IPS-15b (cell line): ENCODE data around the gene GOLGA6B.
A peak's percentile ranks its signal among the peaks of the same experiment; 100 is the strongest.
"Not testable (repeated sequence)": the region's sequence is repeated elsewhere in the genome, so short reads cannot be mapped to it uniquely, and the experiment has no call there.

Experiments
- H3K27me3 ChIP-seq: one replicate; pipeline ENCODE4 v1.6.1; 2013; ENCODE audit warnings: low read length; ENCODE audit not compliant: control insufficient read depth, insufficient read depth
- H3K36me3 ChIP-seq: one replicate; pipeline ENCODE4 v1.6.1; 2013; ENCODE audit warnings: low read length; ENCODE audit not compliant: control insufficient read depth, insufficient read depth
- H3K4me1 ChIP-seq: one replicate; pipeline ENCODE4 v1.6.1; 2013; ENCODE audit warnings: mild to moderate bottlenecking, low read length; ENCODE audit not compliant: control insufficient read depth, insufficient read depth
- H3K4me3 ChIP-seq: one replicate; pipeline ENCODE4 v1.5.1; 2013; ENCODE audit warnings: low read depth, low read length
- H3K9ac ChIP-seq: one replicate; pipeline ENCODE4 v1.6.1; 2013; ENCODE audit warnings: low read depth, mild to moderate bottlenecking, low read length
- H3K9me3 ChIP-seq: one replicate; pipeline ENCODE4 v1.6.1; 2013; ENCODE audit warnings: mild to moderate bottlenecking, low read length; ENCODE audit not compliant: control insufficient read depth, insufficient read depth

GOLGA6B gene

DNA sequence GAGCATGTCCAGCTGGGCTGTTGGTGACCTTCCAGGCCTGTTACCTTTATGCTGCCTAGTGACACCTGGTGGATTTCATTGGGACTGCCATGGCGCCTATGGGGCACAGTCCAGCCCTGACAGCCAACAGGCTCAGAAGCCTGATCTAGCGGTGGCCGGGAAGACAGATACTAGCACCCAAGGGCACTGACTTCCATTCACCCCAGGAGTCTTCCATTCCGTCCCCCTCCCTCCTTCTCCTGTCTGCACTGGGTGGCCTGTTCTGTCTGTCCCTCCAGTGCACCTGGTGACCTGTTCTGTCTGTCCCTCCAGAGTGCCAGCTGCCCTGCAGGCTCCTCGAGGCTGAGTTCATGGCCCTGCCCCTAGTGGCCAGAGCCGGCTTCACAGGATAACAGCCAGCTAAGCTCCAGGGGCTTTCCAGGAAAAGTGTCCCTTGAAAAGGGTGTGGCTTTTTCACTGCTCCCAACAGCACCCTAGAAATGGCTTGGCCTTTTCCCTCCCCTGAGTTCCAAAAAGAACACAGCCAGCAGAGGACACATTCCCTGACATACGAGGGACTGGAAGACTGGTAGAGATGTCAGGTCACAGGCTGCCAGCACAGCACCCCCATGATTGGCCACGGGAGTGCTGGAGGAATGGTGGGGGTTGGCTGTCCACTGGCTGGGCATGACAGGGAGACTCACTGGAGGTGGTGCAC lies 16.3 kb downstream of the GOLGA6B start:
- not testable (repeated sequence) for H3K4me1 ChIP-seq, H3K9ac ChIP-seq, H3K9me3 ChIP-seq, H3K27me3 ChIP-seq, H3K36me3 ChIP-seq
- peak overlapping the region; percentile 62 for H3K4me3 ChIP-seq

DNA sequence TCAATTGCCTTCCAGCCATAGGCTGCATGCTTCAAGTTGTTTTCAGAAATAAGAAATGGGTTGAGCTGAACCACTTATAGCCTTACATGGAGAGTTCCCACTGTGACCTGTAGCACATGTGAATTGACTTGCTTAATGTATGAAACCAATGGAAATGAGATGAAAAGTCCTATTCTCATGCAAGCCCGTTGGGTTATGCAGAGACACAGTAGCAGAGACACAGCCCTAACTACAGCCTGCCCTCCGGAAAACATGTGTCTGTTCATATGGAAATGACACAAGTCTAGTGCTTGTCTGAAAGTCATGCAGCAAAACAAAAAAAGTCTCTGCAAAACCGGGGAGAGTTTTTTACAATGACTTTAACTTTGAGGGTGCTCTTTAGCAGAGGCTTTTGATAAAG lies 17.0 kb downstream of the GOLGA6B start:
- Histone ChIP-seq H3K27me3 (no peaks in the 10 kb centered on the region), H3K9me3 (no peaks in the 10 kb centered on the region), H3K4me3 (no peak overlapping the region), H3K4me1 (peaks cover 10% of the 10 kb centered on the region), H3K9ac (no peak overlapping the region), H3K36me3 (no peaks in the 10 kb centered on the region)

DNA sequence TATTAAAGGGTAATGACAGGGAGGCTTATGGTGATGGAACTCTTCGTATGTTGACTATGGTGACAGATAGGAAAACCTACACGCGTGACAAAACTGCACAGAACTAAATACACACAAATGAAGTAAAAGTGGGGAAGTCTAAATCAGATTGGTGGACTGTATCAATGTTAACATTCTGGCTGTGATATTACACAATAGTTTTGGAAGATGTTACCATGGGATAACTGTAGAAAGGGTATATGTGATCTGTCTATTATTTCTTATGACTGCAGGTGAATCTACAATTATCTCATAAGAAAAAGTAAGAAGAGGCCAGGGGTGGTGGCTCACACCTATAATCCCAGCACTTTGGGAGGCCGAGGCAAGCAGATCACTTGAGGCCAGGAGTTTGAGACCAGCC lies 22.3 kb downstream of the GOLGA6B start:
- Histone ChIP-seq H3K36me3 (no peaks in the 10 kb centered on the region), H3K4me3 (no peak overlapping the region), H3K4me1 (peaks cover under 1% of the 10 kb centered on the region), H3K9me3 (no peaks in the 10 kb centered on the region), H3K27me3 (no peaks in the 10 kb centered on the region), H3K9ac (no peak overlapping the region)

DNA sequence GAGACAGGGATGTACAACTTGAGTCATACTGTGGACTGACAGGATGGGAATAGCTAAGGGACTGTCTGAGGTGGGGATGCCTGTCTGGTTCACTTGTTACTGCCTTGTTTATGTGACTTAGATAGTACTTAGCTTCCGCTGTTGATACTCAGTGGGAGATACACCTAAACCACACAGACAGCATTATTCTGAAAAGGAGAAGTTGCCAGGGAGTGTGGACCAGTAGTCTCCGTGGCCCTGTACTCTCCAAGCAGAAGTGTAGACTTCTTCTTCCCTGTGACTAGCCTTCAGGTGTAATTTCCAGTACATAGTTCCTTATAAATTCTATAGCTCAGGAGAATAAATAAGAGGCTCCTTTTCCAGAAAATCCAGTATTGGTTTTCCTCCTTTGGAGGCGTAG lies 26.4 kb downstream of the GOLGA6B start:
- H3K9ac ChIP-seq = no peak overlapping the region
- H3K27me3 ChIP-seq = no peaks in the 10 kb centered on the region
- H3K4me1 ChIP-seq = peaks cover 3% of the 10 kb centered on the region
- no peaks in the 10 kb centered on the region for H3K9me3 ChIP-seq
- H3K36me3 ChIP-seq = no peaks in the 10 kb centered on the region
- H3K4me3 ChIP-seq = no peak overlapping the region

DNA sequence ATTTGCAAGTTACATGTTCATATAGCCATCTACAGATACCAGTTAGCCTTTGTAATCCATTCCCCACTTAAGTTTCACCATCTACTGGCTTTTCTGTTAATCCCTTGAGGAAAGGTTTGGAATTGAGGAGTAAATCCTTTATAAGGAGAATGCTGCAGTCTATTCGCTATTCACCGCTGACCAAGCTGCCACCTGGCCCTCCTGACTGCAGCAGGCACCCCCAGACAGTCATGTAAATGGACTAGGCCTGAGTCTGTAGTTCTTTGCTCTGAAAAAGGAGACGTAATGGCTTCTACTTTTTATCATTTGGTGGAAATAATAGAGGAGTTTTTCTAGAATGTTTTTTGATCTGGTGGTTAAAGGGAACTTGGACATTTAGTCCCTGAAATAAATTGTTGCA lies 28.3 kb downstream of the GOLGA6B start:
- H3K36me3 ChIP-seq = no peaks in the 10 kb centered on the region
- peaks cover 3% of the 10 kb centered on the region for H3K4me1 ChIP-seq
- no peak overlapping the region for H3K9ac ChIP-seq
- H3K9me3 ChIP-seq = no peaks in the 10 kb centered on the region
- H3K27me3 ChIP-seq = no peaks in the 10 kb centered on the region
- H3K4me3 ChIP-seq = no peak overlapping the region

DNA sequence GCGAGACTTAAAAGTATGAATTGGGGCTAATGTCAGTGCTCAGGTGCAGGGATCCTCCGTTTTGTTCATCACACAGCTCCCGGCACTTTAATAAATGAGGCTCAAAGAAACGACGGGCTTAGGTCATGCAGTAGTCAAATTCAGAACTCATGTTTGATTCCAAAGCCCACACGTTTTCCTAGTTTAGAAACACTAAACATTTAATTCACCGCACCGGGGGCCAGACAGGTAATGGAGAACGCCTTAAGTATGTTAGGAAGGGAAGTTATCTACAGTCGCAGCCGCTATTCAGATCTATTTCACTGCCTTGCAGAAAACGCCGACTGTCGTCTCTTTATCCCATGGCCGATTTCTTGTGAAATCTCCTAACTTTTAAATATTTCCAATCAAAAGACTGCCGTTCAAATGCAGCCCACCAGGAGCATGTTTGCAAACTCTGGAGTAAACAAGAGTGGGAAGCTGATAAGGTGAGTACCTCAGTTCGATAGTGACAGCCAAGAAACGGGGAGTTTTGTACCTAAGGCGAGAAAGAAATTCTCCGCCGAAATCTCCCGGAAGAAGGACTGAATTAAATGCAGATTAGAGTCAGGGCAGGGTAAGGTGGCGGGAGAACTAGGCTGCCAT lies 30.9 kb downstream of the GOLGA6B start:
- no peaks in the 10 kb centered on the region for H3K9me3 ChIP-seq
- H3K36me3 ChIP-seq = no peaks in the 10 kb centered on the region
- H3K9ac ChIP-seq = peak overlapping the region; percentile 83
- H3K4me3 ChIP-seq = peak overlapping the region; percentile 98
- no peaks in the 10 kb centered on the region for H3K27me3 ChIP-seq
- peaks cover 3% of the 10 kb centered on the region for H3K4me1 ChIP-seq

DNA sequence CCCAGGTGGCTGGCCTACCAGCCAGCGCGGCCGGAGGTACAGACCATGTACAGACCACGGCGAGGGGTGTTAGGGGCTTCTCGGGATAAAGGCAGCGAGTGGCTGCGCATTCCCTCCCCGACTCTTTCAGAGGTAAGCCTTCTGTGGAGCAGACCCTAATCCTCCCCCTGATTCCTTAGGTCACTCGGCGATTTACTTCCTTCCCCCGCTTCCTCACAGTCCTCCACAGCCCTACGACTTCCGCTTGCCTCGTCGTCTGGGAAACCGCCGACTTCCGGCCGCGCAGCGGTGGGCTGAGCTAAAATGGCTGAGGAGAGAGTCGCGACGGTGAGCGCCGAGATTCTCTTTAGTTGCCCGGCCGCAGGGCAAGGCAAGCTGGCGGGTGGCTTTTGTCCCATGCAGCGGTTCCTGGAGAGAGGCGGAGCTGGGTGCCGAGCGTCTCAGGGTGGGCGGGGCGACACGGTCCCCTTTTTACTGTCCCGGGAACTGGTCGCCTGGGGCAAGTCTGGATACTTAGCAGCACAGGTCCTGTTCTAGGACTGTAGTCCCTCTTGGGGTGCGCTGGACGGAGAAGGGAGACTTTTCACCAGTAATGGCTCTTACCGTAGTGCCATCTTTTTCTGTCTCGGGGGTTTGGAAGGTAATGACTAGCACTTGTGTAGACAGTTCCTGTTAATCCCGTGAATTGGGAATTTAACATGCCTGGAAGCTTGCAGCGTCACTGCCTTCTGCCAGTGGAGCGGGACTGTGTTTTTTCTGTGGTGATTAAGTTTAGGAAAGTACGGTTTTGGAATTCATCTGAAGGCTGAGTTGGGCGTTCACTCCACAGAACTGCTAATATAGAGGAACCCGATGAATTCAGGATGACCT lies 31.7 kb downstream of the GOLGA6B start, which contains the start of the genes BBS4 and HIGD2B:
TSS of gene BBS4 (plus strand) at position 283 of the 870 bp plus-strand sequence. CDS start at position 304, 21 bp downstream.
TSS of gene HIGD2B (minus strand) at position 258 of the 870 bp plus-strand sequence. CDS start 9,808 bp downstream, outside the sequence.
- Histone ChIP-seq H3K4me1 (peaks cover 3% of the 10 kb centered on the region), H3K4me3 (peak within 1 kb of the TSS; percentile 98), H3K36me3 (no peaks in the 10 kb centered on the region), H3K9me3 (no peaks in the 10 kb centered on the region), H3K27me3 (no peaks in the 10 kb centered on the region), H3K9ac (peak within 1 kb of the TSS; percentile 83)

DNA sequence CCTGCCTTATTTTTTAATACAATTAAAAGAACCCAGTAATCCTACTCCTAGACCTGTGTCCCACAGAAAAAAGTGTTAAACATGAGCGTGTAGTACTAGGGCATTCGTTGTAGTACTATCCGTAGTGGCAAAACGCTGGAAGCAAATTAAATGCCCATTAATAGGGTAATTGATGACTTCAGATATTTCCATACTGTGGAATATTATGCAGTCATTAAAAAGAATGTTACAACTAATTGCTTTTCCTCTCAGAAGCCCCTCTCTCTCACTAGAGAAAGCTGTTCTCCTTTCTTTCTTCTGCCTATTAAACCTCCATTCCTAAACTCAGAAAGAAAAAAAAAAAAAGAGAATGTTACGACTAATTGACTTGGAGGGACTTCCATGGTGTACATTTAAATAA lies 34.2 kb downstream of the GOLGA6B start:
- H3K9ac ChIP-seq = no peak overlapping the region
- H3K4me3 ChIP-seq = no peak overlapping the region
- peaks cover 3% of the 10 kb centered on the region for H3K4me1 ChIP-seq
- no peaks in the 10 kb centered on the region for H3K27me3 ChIP-seq
- H3K36me3 ChIP-seq = no peaks in the 10 kb centered on the region
- H3K9me3 ChIP-seq = no peaks in the 10 kb centered on the region

DNA sequence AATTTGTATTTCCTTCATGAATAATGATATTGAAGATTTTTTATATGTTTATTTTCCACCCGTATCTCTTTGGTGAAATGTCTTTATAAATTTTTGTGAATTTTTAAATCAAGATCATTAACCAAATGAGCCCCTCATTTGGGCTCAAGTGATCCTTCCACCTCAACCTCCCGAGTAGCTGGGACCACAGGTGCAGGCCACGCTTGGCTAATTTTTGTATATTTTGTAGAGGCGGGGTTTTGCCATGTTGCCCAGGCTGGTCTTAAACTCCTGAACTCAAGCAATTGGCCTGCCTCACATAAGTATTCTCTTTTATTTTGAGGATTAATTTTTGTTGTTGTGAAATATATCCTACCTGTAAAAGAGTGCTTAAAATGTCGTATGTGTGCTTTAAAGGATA lies 36.4 kb downstream of the GOLGA6B start:
- no peak overlapping the region for H3K9ac ChIP-seq
- H3K4me3 ChIP-seq = no peak overlapping the region
- H3K27me3 ChIP-seq = no peaks in the 10 kb centered on the region
- H3K9me3 ChIP-seq = no peaks in the 10 kb centered on the region
- H3K36me3 ChIP-seq = no peaks in the 10 kb centered on the region
- H3K4me1 ChIP-seq = no peaks in the 10 kb centered on the region

DNA sequence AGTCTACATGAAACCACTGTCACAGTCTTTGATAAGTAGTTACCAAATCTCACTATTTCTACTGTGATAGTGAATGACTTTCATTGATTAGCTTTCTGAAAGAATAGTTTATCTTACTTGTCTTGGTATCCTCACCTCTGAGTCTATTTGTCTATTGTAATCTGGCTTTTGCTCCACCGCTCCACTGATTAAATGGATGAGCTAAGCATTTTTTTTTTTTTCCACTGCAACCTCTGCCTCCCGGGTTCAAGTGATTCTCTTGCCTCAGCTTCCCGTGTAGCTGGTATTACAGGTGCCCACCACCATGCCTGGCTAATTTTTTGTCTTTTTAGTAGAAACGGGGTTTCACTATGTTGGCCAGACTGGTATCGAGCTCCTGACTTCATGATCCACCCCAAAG lies 44.4 kb downstream of the GOLGA6B start:
- no peak overlapping the region for H3K9ac ChIP-seq
- H3K4me3 ChIP-seq = no peak overlapping the region
- H3K4me1 ChIP-seq = no peaks in the 10 kb centered on the region
- H3K36me3 ChIP-seq = no peaks in the 10 kb centered on the region
- no peaks in the 10 kb centered on the region for H3K9me3 ChIP-seq
- H3K27me3 ChIP-seq = no peaks in the 10 kb centered on the region

DNA sequence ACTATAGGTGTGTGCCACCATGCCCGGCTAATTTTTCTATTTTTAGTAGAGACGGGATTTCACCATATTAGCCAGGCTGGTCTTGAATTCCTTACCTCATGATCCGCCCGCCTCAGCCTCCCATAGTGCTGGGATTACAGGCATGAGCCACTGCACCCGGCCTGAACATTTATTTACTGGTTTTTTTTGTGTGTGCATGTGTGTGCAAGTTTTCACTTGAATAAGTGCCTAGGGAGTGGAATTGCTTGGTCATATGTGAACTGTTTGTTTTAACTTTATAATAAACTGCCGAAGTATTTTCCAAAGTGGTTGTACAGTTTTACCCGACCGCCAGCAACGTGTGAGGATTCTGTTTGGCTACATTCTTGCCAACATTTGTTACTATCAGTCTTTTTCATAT lies 45.6 kb downstream of the GOLGA6B start:
- Histone ChIP-seq H3K9me3 (no peaks in the 10 kb centered on the region), H3K36me3 (no peaks in the 10 kb centered on the region), H3K4me1 (no peaks in the 10 kb centered on the region), H3K9ac (no peak overlapping the region), H3K27me3 (no peaks in the 10 kb centered on the region), H3K4me3 (no peak overlapping the region)
